ENCODE measurements around the gene OLR1.
"Not testable (repeated sequence)": the region's sequence is repeated elsewhere in the genome, so short reads cannot be mapped to it uniquely, and the experiment has no call there.

Gene OLR1

DNA sequence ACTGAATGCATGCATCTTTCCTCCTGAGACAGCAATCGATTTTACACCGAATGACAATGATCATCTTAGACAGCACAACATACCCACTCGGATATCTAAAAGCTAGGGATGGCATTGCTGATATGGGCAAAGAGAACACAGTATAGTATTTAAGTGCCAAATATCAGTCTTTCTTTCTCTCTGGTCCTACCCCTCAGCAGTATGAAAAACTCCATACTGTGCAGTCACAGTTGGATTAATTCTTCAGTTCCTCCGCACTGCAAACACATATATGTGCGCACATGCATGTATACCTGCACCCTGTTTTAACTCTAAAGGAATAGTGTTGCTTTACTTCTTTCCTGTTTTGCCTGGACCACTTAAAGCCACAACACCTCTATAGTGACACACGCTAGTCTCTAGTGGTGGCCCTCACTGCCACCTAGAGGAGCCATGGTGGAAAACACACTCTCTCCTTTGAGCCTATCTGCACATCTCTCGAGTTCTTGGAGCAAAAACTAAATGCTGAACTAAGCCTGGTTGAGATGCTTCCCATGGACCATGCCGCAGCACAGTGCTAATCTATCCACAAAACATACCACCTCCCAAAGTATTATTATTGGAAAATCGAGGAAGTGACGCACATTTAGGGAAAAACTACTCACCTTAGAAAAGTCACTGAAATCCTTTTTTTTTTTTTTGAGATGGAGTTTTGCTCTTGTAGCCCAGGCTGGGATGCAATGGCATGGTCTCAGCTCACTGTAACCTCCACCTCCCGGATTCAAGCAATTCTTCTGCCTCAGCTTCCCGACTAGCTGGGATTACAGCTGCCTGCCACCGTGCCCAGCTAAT lies 18.8 kb upstream of the OLR1 start:
- DNase-seq (ENCODE audit: extremely low spot score), result peak; percentile 74
- TF ChIP-seq FOXA1 (IDR thresholded peaks at IDR 0.05) (no peak), FOXM1 (IDR thresholded peaks at IDR 0.05; ENCODE audit: borderline replicate concordance) (no peak), ARNT (IDR thresholded peaks at IDR 0.05) (no peak), BHLHE40 (IDR thresholded peaks at IDR 0.05; ENCODE audit: borderline replicate concordance) (no peak), LEF1 (IDR thresholded peaks at IDR 0.05; ENCODE audit: borderline replicate concordance) (no peak), ZNF384 (IDR thresholded peaks at IDR 0.05) (no peak), ELF4 (IDR thresholded peaks at IDR 0.05) (no peak), TARDBP (IDR thresholded peaks at IDR 0.05) (no peak), CTBP1 (IDR thresholded peaks at IDR 0.05; ENCODE audit: borderline replicate concordance) (no peak)
- TF ChIP-seq, protein P1, sequence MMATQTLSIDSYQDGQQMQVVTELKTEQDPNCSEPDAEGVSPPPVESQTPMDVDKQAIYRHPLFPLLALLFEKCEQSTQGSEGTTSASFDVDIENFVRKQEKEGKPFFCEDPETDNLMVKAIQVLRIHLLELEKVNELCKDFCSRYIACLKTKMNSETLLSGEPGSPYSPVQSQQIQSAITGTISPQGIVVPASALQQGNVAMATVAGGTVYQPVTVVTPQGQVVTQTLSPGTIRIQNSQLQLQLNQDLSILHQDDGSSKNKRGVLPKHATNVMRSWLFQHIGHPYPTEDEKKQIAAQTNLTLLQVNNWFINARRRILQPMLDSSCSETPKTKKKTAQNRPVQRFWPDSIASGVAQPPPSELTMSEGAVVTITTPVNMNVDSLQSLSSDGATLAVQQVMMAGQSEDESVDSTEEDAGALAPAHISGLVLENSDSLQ (IDR thresholded peaks at IDR 0.05), result no peak
- ChIA-PET CTCF (interaction anchor here (0.7 to 1.3 kb wide), 3 partner anchors 37 to 467 kb away, joined by 4 to 5 read pairs (median 5); no protein-coding TSS in a partner anchor), POLR2A (no interaction called here)

DNA sequence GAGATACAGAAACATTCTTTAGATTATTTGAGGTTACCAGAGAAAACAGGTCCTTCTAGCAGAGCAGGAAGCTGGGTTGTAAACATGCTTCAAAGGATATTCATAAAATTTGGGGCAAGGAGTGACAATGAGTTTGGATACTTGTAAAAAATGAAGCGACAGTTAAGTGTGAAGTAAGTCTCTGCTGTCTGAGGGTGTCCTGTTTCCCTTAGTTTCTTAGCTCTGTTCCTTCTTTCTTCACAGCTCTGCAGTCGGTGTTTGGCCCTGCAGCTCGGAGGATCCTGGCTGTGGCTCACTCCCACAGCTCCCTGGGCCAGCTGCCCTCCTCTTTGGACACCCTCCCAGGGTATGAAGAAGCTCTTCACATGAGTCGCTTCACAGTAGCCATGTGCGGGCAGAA lies 17.7 kb upstream of the OLR1 start:
- POLR2A ChIA-PET, result no interaction called here
- DNase-seq (ENCODE audit: extremely low spot score), result no peak
- CTCF ChIA-PET, result interaction anchor here (0.9 to 1.0 kb wide), 2 partner anchors 36 to 37 kb away, joined by 3 to 5 read pairs; no protein-coding TSS in a partner anchor
- TF ChIP-seq FOXK2 (IDR thresholded peaks at IDR 0.05) (no peak), ARNT (IDR thresholded peaks at IDR 0.05) (no peak), NFRKB (IDR thresholded peaks at IDR 0.05) (no peak), TARDBP (IDR thresholded peaks at IDR 0.05) (no peak), CTBP1 (IDR thresholded peaks at IDR 0.05; ENCODE audit: borderline replicate concordance) (no peak), SUZ12 (IDR thresholded peaks at IDR 0.05) (no peak), LEF1 (IDR thresholded peaks at IDR 0.05; ENCODE audit: borderline replicate concordance) (no peak), ZNF384 (IDR thresholded peaks at IDR 0.05) (no peak), FOXA1 (IDR thresholded peaks at IDR 0.05) (no peak), BHLHE40 (IDR thresholded peaks at IDR 0.05; ENCODE audit: borderline replicate concordance) (no peak), SP1 (IDR thresholded peaks at IDR 0.05) (no peak), HDGF (IDR thresholded peaks at IDR 0.05; ENCODE audit: borderline replicate concordance) (no peak), L3MBTL2 (conservative IDR thresholded peaks at IDR 0.05) (no peak), FOXM1 (IDR thresholded peaks at IDR 0.05; ENCODE audit: borderline replicate concordance) (no peak), ELF4 (IDR thresholded peaks at IDR 0.05) (no peak)
- TF ChIP-seq, protein P1 (IDR thresholded peaks at IDR 0.05), result no peak

DNA sequence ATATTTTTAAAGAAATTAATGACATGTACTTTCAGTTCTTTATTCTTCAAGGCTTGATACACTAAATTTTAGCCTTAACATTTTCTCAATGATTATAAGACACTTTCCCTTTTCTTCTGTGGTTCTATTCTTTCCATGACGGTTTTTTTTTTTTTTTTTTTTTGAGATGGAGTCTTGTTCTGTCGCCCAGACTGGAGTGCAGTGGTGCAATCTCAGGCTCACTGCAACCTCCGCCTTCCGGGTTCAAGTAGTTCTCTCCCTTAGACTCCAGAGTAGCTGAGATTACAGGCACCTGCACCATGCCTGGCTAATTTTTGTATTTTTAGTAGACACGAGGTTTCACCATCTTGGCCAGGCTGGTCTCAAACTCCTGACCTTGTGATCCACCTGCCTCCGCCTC lies 15.0 kb upstream of the OLR1 start:
- CTCF ChIA-PET, result interaction anchor here (0.6 to 0.7 kb wide), 2 partner anchors 11 to 42 kb away, joined by 3 to 4 read pairs; no protein-coding TSS in a partner anchor
- POLR2A ChIA-PET; DNase-seq (ENCODE audit: extremely low spot score): not testable (repeated sequence)

DNA sequence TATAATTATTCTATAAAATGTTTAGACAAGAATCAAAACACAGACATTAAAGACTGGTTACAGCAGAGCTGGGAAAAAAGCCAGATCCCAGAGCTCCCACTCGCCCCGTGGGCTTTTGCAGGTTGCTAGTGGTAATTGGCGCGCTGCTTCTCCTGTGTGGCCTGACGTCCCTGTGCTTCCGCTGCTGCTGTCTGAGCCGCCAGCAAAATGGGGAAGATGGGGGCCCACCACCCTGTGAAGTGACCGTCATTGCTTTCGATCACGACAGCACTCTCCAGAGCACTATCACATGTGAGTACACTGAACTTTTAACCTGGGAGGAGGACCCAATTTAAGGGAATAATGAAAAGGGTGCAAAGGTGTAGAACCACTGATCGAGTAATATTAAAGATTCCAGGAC lies 14.4 kb upstream of the OLR1 start:
- no peak for DNase-seq (ENCODE audit: extremely low spot score)
- ChIA-PET CTCF (no interaction called here), POLR2A (no interaction called here)
- TF ChIP-seq, protein P1 (IDR thresholded peaks at IDR 0.05), result no peak
- TF ChIP-seq HDGF (IDR thresholded peaks at IDR 0.05; ENCODE audit: borderline replicate concordance), result no peak
- no peak for TF ChIP-seq NFRKB (IDR thresholded peaks at IDR 0.05)
- no peak for TF ChIP-seq TARDBP (IDR thresholded peaks at IDR 0.05)
- TF ChIP-seq ELF4 (IDR thresholded peaks at IDR 0.05), result no peak
- no peak for TF ChIP-seq ZNF384 (IDR thresholded peaks at IDR 0.05)
- TF ChIP-seq L3MBTL2 (conservative IDR thresholded peaks at IDR 0.05), result no peak
- no peak for TF ChIP-seq FOXK2 (IDR thresholded peaks at IDR 0.05)
- no peak for TF ChIP-seq CTBP1 (IDR thresholded peaks at IDR 0.05; ENCODE audit: borderline replicate concordance)
- no peak for TF ChIP-seq FOXA1 (IDR thresholded peaks at IDR 0.05)
- TF ChIP-seq BHLHE40 (IDR thresholded peaks at IDR 0.05; ENCODE audit: borderline replicate concordance), result no peak
- no peak for TF ChIP-seq SP1 (IDR thresholded peaks at IDR 0.05)
- no peak for TF ChIP-seq FOXM1 (IDR thresholded peaks at IDR 0.05; ENCODE audit: borderline replicate concordance)
- TF ChIP-seq ARNT (IDR thresholded peaks at IDR 0.05), result no peak
- TF ChIP-seq SUZ12 (IDR thresholded peaks at IDR 0.05), result no peak
- no peak for TF ChIP-seq LEF1 (IDR thresholded peaks at IDR 0.05; ENCODE audit: borderline replicate concordance)

DNA sequence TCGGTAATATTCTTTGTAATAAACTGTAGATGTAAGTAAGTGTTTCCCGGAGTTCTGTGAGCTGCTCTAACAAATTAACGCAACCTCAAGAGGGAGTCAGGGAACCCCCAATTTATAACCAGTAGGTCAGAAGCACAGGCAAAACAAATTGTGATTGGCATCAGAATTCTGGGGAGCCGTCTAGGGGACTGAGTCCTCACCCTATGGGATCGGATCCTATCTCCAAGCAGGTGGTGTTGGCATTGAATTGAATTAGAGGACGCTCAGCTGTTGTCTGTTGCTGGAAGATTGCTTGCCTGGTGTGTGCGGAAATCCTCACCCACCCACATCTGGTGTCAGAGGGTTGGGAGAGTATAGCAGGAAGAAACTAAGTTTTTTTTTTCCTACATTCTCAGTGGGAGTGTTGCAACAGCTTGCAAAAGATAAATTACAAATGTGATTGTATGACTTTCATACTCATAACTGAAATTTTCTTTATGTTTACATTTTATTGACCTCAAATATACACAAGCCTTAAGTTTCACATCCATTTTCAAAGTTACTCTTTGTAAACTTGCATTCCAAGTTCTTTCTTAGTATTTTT lies 12.4 kb upstream of the OLR1 start:
- ChIA-PET POLR2A (no interaction called here), CTCF (no interaction called here)
- DNase-seq (ENCODE audit: extremely low spot score), result no peak
- TF ChIP-seq NFRKB (IDR thresholded peaks at IDR 0.05) (no peak), SP1 (IDR thresholded peaks at IDR 0.05) (no peak), FOXA1 (IDR thresholded peaks at IDR 0.05) (no peak), TARDBP (IDR thresholded peaks at IDR 0.05) (no peak), SUZ12 (IDR thresholded peaks at IDR 0.05) (no peak), BHLHE40 (IDR thresholded peaks at IDR 0.05; ENCODE audit: borderline replicate concordance) (no peak), FOXK2 (IDR thresholded peaks at IDR 0.05) (no peak), ARNT (IDR thresholded peaks at IDR 0.05) (no peak), CTBP1 (IDR thresholded peaks at IDR 0.05; ENCODE audit: borderline replicate concordance) (no peak), FOXM1 (IDR thresholded peaks at IDR 0.05; ENCODE audit: borderline replicate concordance) (no peak), ZNF384 (IDR thresholded peaks at IDR 0.05) (no peak), LEF1 (IDR thresholded peaks at IDR 0.05; ENCODE audit: borderline replicate concordance) (no peak), L3MBTL2 (conservative IDR thresholded peaks at IDR 0.05) (no peak), ELF4 (IDR thresholded peaks at IDR 0.05) (no peak)
- TF ChIP-seq, protein P1 (IDR thresholded peaks at IDR 0.05), result no peak

Data from HEK293T (cell line).